ENCODE data around the gene GARIN3.

GARIN3 gene

GRCh38 chr5:157143127-157143971 lies 22.7 kb downstream of the GARIN3 start:
- DNase-seq: peak; percentile 32

GRCh38 chr5:157142317-157143126 lies 23.5 kb downstream of the GARIN3 start, which contains the start of gene MED7:
TSS of gene MED7 (minus strand) at chr5:157142865. CDS start at chr5:157139431, 3,434 bp downstream.
- peak; percentile 100 for DNase-seq

GRCh38 chr5:157137691-157138090 lies 28.4 kb downstream of the GARIN3 start:
- DNase-seq: peak; percentile 2

- DNase-seq: no peak
These were observed 33.8 kb downstream of the GARIN3 start for GRCh38 chr5:157132281-157132612.

GRCh38 chr5:157130925-157131324 lies 35.1 kb downstream of the GARIN3 start:
- DNase-seq: no peak

- DNase-seq: no peak
These were observed 44.4 kb downstream of the GARIN3 start for GRCh38 chr5:157121709-157122108.

- no peak for DNase-seq
These were observed 46.0 kb downstream of the GARIN3 start for GRCh38 chr5:157120102-157120501.

- DNase-seq: no peak
These were observed 49.5 kb downstream of the GARIN3 start for GRCh38 chr5:157116483-157116954.

- DNase-seq: no peak
These were observed 50.6 kb downstream of the GARIN3 start for GRCh38 chr5:157115502-157115901.

GRCh38 chr5:157115012-157115411 lies 51.1 kb downstream of the GARIN3 start:
- DNase-seq: no peak

- no peak for DNase-seq
These were observed 53.1 kb downstream of the GARIN3 start for GRCh38 chr5:157113002-157113401.
